Retinal pigment epithelial cell (primary cell): Measurements from ENCODE around the gene KRT76.

ENCODE experiments used
- DNase-seq: peaks from one replicate; pipeline ENCODE4 v3.0.0-alpha.2; 2010; ENCODE audit warnings: low read depth
- H3K4me3 ChIP-seq: 2 replicates; pipeline ENCODE4 v1.5.1; 2011; ENCODE audit warnings: mild to moderate bottlenecking, low read length, control low read depth, moderate library complexity
- CTCF ChIP-seq: conservative IDR thresholded peaks from 2 replicates; pipeline ENCODE4 v1.5.1; 2011; ENCODE audit warnings: low read depth, low read length, control low read depth, inconsistent platforms

KRT76 gene

GRCh38 chr12:52741375-52742195 is 35.6 kb downstream of the KRT76 start:
- H3K4me3 ChIP-seq: no peak overlapping the region
- DNase-seq: no peak
- TF ChIP-seq CTCF: no peak

- DNase-seq: no peak
- no peak for TF ChIP-seq CTCF
- no peak overlapping the region for H3K4me3 ChIP-seq
These were observed 36.6 kb downstream of the KRT76 start for GRCh38 chr12:52740584-52740983.

- no peak overlapping the region for H3K4me3 ChIP-seq
- no peak for DNase-seq
- no peak for TF ChIP-seq CTCF
These were observed 37.2 kb downstream of the KRT76 start for GRCh38 chr12:52739963-52740362.

GRCh38 chr12:52735816-52736632 is 41.1 kb downstream of the KRT76 start:
- H3K4me3 ChIP-seq: no peak overlapping the region
- DNase-seq: no peak
- TF ChIP-seq CTCF: no peak

- TF ChIP-seq CTCF: no peak
These were observed 42.0 kb downstream of the KRT76 start for GRCh38 chr12:52735106-52735505.

GRCh38 chr12:52730793-52731192 is 46.4 kb downstream of the KRT76 start:
- no peak overlapping the region for H3K4me3 ChIP-seq
- DNase-seq: no peak
- no peak for TF ChIP-seq CTCF

More at GRCh38 chr12:52735106-52735505, 42.0 kb downstream of the KRT76 start:
- H3K4me3 ChIP-seq: no peak overlapping the region
- no peak for DNase-seq

GRCh38 chr12:52730383-52730782 is 46.8 kb downstream of the KRT76 start:
- no peak for TF ChIP-seq CTCF
- H3K4me3 ChIP-seq: no peak overlapping the region
- DNase-seq: no peak
